ENCODE data around the gene IL19. TPM values are rescaled to one million over a fixed set of nuclear protein-coding genes. Genes with fewer than 3 reads are reported as not detected.

The IL19 gene
- total and polyA plus RNA-seq, 9 donors = not detected

GRCh38 chr1:206824331-206824730, 53.8 kb downstream of the IL19 start:
- Histone ChIP-seq H3K4me1 (ENCODE audit: insufficient read depth) (no peaks in the 10 kb centered on the region), H3K36me3 (no peaks in the 10 kb centered on the region), H3K9me3 (no peaks in the 10 kb centered on the region), H3K4me3 (no peak overlapping the region), H3K27me3 (no peaks in the 10 kb centered on the region), H3K27ac (no peak overlapping the region)
- TF ChIP-seq POLR2A (IDR thresholded peaks at IDR 0.05) (no peak), EP300 (IDR thresholded peaks at IDR 0.05) (no peak)
- TF ChIP-seq, protein P1, sequence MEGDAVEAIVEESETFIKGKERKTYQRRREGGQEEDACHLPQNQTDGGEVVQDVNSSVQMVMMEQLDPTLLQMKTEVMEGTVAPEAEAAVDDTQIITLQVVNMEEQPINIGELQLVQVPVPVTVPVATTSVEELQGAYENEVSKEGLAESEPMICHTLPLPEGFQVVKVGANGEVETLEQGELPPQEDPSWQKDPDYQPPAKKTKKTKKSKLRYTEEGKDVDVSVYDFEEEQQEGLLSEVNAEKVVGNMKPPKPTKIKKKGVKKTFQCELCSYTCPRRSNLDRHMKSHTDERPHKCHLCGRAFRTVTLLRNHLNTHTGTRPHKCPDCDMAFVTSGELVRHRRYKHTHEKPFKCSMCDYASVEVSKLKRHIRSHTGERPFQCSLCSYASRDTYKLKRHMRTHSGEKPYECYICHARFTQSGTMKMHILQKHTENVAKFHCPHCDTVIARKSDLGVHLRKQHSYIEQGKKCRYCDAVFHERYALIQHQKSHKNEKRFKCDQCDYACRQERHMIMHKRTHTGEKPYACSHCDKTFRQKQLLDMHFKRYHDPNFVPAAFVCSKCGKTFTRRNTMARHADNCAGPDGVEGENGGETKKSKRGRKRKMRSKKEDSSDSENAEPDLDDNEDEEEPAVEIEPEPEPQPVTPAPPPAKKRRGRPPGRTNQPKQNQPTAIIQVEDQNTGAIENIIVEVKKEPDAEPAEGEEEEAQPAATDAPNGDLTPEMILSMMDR (IDR thresholded peaks at IDR 0.05) = no peak
- no peak for DNase-seq
- 61 to 67% (median 63%) methylated on average over 3 of the region's 3 CpGs for WGBS, 3 donors
- intact Hi-C loops (cut with DNase I) = no loop called here

- H3K4me1 ChIP-seq (ENCODE audit: insufficient read depth) = no peaks in the 10 kb centered on the region
- TF ChIP-seq POLR2A (IDR thresholded peaks at IDR 0.05) (no peak), EP300 (IDR thresholded peaks at IDR 0.05) (no peak)
- TF ChIP-seq, protein P1 (IDR thresholded peaks at IDR 0.05) = no peak
- WGBS, 3 donors = 38 to 45% (median 44%) methylated on average over 4 of the region's 4 CpGs
- no peaks in the 10 kb centered on the region for H3K9me3 ChIP-seq
- intact Hi-C loops (cut with DNase I) = no loop called here
- H3K27me3 ChIP-seq = no peaks in the 10 kb centered on the region
- DNase-seq = no peak
- no peak overlapping the region for H3K4me3 ChIP-seq
- H3K27ac ChIP-seq = no peak overlapping the region
- H3K36me3 ChIP-seq = no peaks in the 10 kb centered on the region
Measured at GRCh38 chr1:206826394-206826793, 55.8 kb downstream of the IL19 start.

DNA sequence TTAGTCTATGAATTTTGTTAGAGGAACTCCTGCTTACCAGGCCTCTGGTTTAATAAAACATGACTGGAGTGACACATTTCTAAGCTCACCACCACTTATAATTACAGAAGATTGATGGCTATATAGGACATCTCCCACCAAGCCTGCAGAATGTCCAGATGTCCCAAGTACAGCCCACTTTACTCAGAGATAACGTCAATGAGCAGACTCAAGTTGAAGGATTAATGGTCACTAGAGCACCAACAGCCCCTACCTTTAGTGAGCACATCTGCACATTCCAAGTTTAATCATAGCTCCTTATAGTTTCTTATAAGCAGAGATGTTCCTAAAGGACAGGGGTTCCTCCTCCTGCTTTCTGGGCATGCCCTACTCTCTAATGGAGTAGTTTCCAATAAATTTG, 57.5 kb downstream of the IL19 start:
- no peaks in the 10 kb centered on the region for H3K27me3 ChIP-seq
- intact Hi-C loops (cut with DNase I) = no loop called here
- H3K4me3 ChIP-seq = no peak overlapping the region
- no peaks in the 10 kb centered on the region for H3K36me3 ChIP-seq
- no peaks in the 10 kb centered on the region for H3K4me1 ChIP-seq (ENCODE audit: insufficient read depth)
- WGBS, 3 donors = 84 to 100% (median 90%) methylated on average over 1 of the region's 1 CpG
- no peak overlapping the region for H3K27ac ChIP-seq
- DNase-seq = no peak
- no peaks in the 10 kb centered on the region for H3K9me3 ChIP-seq
- TF ChIP-seq, protein P1 (IDR thresholded peaks at IDR 0.05) = no peak
- no peak for TF ChIP-seq POLR2A (IDR thresholded peaks at IDR 0.05)
- no peak for TF ChIP-seq EP300 (IDR thresholded peaks at IDR 0.05)

DNA sequence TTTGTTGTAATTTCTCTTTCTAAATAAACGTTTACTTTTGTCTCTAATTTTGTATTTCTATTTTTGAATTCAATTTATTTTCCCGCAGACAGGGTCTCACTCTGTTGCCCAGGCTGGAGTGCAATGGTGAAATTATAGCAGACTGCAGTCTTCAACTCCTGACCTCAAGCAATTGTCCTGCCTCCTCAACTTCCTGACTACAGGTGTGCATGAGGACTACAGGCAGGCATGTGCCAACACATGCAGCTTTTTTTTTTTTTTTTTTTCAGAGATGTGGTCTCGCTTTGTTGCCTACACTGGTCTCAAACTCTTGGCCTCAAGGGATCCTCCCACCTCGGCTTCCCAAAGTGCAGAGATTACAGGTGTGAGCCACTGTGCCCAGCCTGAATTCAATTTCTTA, 58.2 kb downstream of the IL19 start:
- intact Hi-C loops (cut with DNase I) = no loop called here
- 77 to 80% (median 77%) methylated on average over 4 of the region's 4 CpGs for WGBS, 3 donors

More for the DNA sequence above, 58.2 kb downstream of the IL19 start:
- Histone ChIP-seq H3K27ac (no peak overlapping the region), H3K27me3 (no peaks in the 10 kb centered on the region), H3K4me3 (no peak overlapping the region), H3K9me3 (no peaks in the 10 kb centered on the region), H3K4me1 (ENCODE audit: insufficient read depth) (no peaks in the 10 kb centered on the region), H3K36me3 (no peaks in the 10 kb centered on the region)
- DNase-seq = no peak
- TF ChIP-seq EP300 (IDR thresholded peaks at IDR 0.05) = no peak
- TF ChIP-seq, protein P1 (IDR thresholded peaks at IDR 0.05) = no peak
